Subcutaneous abdominal adipose tissue (tissue), 5 donors: ENCODE data around the gene ELF2.
"Not testable (repeated sequence)": the region's sequence is repeated elsewhere in the genome, so short reads cannot be mapped to it uniquely, and the experiment has no call there.

Source experiments
- H3K27ac ChIP-seq: one replicate; pipeline ENCODE4 v1.7.0; 2013; ENCODE audit warnings: low read depth, mild to moderate bottlenecking, inconsistent platforms, low read length, moderate library complexity
- H3K27me3 ChIP-seq, 5 donors: one replicate each; pipeline ENCODE4 v1.7.0; 2013; ENCODE audit warnings: low read length in 5 of 5, inconsistent platforms in 1 of 5; ENCODE audit not compliant: control insufficient read depth in 5 of 5, insufficient read depth in 4 of 5
- H3K36me3 ChIP-seq, 5 donors: one replicate each; pipeline ENCODE4 v1.7.0; 2013; ENCODE audit warnings: low read length in 5 of 5; ENCODE audit not compliant: control insufficient read depth in 5 of 5, insufficient read depth in 5 of 5
- H3K4me1 ChIP-seq, 5 donors: one replicate each; pipeline ENCODE4 v1.7.0; 2013; ENCODE audit warnings: low read length in 5 of 5, mild to moderate bottlenecking in 3 of 5, moderate library complexity in 1 of 5; ENCODE audit not compliant: control insufficient read depth in 5 of 5, insufficient read depth in 5 of 5
- H3K4me3 ChIP-seq, 5 donors: one replicate each; pipeline ENCODE4 v1.7.0; 2013; ENCODE audit warnings: low read length in 5 of 5, low read depth in 1 of 5
- H3K9ac ChIP-seq, 5 donors: one replicate each; pipeline ENCODE4 v1.7.0; 2013; ENCODE audit warnings: low read length in 5 of 5, mild to moderate bottlenecking in 4 of 5, moderate library complexity in 3 of 5
- H3K9me3 ChIP-seq, 5 donors: one replicate each; pipeline ENCODE4 v1.7.0; 2013; ENCODE audit warnings: low read length in 5 of 5; ENCODE audit not compliant: control insufficient read depth in 5 of 5
- donor health status: healthy.
- donor health status: healthy.
- donor health status: healthy.
- donor health status: healthy.
- donor health status: healthy.

The ELF2 gene

DNA sequence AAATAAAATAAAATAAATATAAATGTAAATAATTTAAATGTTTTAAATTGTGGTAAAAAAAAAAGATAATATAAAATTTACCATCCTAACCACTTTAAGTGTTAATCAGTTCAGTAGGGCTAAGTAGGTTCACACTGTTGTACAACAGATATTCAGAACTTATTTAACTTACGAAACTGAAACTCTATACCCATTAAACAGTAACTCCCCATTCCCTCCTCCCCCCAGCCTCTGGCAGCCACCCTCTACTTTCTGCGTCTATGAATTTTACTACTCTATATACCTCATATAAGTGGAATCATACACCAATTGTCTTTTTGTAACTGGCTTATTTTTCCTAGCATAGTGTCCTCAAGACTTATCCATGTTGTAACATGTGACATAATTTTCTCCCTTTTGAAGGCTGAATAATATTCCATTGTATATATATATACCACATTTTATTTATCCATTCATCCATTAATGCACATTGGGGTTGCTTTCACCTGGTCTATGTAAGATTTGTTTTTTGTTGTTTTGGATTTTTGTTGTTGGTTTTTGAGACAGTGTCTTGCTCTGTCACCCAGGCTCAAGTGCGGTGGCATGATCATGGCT lies 32.5 kb upstream of the ELF2 start:
- no peak overlapping the region for H3K27ac ChIP-seq
- no peaks in the 10 kb centered on the region for H3K9me3 ChIP-seq
- peaks cover 0 to 9% (median 7%) of the 10 kb centered on the region in 5 donors for H3K4me1 ChIP-seq

DNA sequence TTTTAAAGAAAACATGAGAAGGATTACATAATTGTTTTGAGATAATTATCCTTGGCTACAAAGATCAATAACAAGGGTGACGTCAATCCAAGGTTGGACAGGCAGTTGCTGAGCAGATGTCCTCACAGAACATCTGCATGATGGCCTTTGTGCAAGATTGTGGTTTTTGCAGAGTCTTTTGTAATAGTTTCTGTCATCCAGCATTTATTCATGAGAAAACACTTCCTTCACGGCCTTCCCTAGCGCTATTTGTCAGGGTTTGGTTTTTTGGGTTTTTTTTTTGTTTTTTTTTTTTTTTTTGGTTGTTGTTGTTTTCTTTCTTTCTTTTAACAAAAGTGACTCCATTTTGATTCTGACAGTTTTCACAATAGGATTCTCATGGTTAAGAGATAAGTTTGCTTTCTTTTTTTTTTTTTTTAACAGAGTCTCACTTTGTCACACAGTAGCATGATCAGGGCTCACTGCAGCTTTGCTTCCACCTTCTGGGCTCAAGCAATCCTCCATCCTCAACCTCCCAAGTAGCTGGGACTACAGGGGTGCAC lies 31.5 kb upstream of the ELF2 start:
- Histone ChIP-seq H3K36me3 (no peaks in the 10 kb centered on the region), H3K9me3 (no peaks in the 10 kb centered on the region), H3K9ac (no peak overlapping the region), H3K27me3 (no peaks in the 10 kb centered on the region), H3K4me3 (no peak overlapping the region), H3K4me1 (peaks cover 0 to 9% (median 6%) of the 10 kb centered on the region in 5 donors), H3K27ac (no peak overlapping the region)

More for the DNA sequence above, 32.5 kb upstream of the ELF2 start:
- H3K9ac ChIP-seq = no peak overlapping the region
- no peaks in the 10 kb centered on the region for H3K36me3 ChIP-seq
- H3K27me3 ChIP-seq = no peaks in the 10 kb centered on the region
- no peak overlapping the region for H3K4me3 ChIP-seq

DNA sequence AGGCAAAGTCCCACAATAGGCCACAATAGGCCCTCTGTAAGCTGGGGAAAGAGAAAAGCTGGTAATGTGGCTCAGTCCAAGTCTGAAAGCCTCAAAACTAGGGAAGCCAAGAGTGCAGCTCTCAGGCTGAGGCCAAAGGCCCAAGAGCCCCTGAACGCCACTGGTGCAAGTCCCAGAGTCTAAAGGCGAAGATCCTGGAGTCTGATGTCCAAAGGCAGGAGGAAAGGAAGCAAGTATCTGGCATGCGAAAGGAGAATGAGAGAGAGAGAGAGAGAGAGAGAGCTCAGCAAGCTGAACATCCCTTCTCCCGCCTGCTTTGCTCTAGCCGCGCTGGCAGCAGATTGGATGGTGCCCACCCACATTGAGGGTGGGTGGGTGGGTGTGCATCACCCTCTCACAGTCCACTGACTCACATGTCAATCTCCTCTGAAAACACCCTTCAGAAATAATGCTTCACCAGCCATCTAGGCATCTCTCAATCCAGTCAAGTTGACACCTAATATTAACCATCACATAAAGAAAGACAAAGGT lies 30.9 kb upstream of the ELF2 start:
- Histone ChIP-seq H3K9me3 (no peaks in the 10 kb centered on the region), H3K27me3 (no peaks in the 10 kb centered on the region), H3K27ac (peak overlapping the region; percentile 37), H3K9ac (no peak overlapping the region), H3K4me1 (peaks cover 0 to 9% (median 6%) of the 10 kb centered on the region in 5 donors), H3K36me3 (no peaks in the 10 kb centered on the region), H3K4me3 (no peak overlapping the region)

DNA sequence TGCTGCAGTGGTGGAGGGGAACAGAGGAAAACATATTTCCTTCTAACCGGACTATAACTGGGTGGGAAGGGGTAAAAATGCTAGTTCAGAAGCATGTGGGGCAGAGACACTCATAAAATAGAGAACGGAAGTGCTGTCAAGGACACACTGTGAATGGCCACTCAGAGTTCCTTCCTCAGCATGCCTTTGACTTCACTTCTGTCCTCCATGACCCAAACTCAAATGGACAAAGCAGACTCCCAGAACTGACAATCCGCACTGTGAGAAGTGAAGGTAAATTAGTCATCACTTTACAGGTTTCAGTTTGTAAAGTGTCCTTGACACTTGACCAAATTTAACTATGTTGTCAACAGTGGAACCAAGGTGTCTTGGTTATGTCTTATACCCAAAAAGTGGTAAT lies 30.2 kb upstream of the ELF2 start:
- Histone ChIP-seq H3K4me1 (peaks cover 0 to 9% (median 6%) of the 10 kb centered on the region in 5 donors), H3K9me3 (no peaks in the 10 kb centered on the region), H3K27me3 (no peaks in the 10 kb centered on the region), H3K36me3 (no peaks in the 10 kb centered on the region), H3K27ac (no peak overlapping the region), H3K9ac (no peak overlapping the region), H3K4me3 (no peak overlapping the region)

DNA sequence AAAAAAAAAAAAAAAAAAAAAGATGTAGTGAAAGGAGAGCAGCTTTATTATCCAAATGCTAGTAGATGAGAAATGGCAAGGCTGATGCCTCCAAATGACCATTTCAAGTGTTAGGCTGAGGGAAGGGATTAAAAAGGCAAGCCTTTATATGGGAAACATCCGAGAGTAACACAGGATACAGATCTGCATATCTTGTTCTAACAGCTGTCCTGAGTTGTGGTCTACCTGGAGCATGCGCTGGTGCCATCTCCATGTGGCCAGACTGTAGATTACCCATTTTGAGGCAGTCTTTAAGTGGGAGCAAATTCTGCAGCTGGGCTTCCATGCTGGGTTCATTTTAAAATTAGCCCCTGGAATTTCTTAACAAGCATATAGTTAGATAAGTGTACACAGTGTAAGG lies 26.0 kb upstream of the ELF2 start:
- H3K36me3 ChIP-seq = no peaks in the 10 kb centered on the region
- H3K27ac ChIP-seq = no peak overlapping the region
- H3K9me3 ChIP-seq = no peaks in the 10 kb centered on the region
- H3K27me3 ChIP-seq = no peaks in the 10 kb centered on the region
- H3K9ac ChIP-seq = no peak overlapping the region
- H3K4me1 ChIP-seq = peaks cover 0 to 7% (median 0%) of the 10 kb centered on the region in 5 donors
- no peak overlapping the region for H3K4me3 ChIP-seq

DNA sequence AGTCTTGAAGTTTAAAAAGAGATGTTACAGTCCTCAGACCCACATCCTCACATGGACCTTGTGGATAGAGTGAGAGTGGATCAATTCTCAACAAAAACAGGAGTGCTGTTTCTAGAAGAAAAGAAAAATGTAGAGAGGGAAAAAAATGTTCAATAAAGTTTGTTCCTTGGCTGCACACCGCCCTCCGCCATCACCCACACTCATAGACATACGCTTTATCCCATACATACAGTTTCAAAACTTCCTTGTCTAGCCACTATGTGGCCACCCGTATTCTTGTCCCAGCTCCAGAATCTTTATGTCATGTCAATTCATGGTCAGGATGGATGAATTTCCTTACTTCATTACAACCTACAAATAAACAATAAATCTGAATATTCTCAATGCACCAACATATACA lies 23.5 kb upstream of the ELF2 start:
- Histone ChIP-seq H3K4me1 (no peaks in the 10 kb centered on the region), H3K9me3 (no peaks in the 10 kb centered on the region), H3K27ac (no peak overlapping the region), H3K36me3 (no peaks in the 10 kb centered on the region), H3K9ac (no peak overlapping the region), H3K4me3 (no peak overlapping the region), H3K27me3 (no peaks in the 10 kb centered on the region)

DNA sequence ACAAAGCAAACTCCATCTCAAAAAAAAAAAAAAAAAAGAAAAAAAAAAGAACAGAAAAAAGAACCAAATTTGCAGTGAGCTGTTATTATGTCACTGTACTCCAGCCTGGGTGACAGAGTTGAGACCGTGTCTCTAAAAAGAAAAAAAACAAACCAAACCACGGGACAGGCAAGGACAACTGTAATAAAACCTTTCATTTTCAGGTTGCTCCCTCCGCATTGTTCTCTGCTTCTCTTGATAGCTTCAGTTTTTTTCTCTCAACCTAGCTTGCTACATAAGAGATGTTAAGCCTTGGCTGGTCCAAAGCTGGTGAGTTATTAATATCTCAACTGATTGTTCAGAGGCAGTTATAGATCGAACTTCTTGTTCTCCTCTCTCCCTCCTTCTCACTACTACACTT lies 23.1 kb upstream of the ELF2 start:
- Histone ChIP-seq H3K9me3 (no peaks in the 10 kb centered on the region), H3K27me3 (no peaks in the 10 kb centered on the region), H3K4me1 (no peaks in the 10 kb centered on the region), H3K4me3 (no peak overlapping the region), H3K36me3 (no peaks in the 10 kb centered on the region), H3K9ac (no peak overlapping the region), H3K27ac (no peak overlapping the region)

DNA sequence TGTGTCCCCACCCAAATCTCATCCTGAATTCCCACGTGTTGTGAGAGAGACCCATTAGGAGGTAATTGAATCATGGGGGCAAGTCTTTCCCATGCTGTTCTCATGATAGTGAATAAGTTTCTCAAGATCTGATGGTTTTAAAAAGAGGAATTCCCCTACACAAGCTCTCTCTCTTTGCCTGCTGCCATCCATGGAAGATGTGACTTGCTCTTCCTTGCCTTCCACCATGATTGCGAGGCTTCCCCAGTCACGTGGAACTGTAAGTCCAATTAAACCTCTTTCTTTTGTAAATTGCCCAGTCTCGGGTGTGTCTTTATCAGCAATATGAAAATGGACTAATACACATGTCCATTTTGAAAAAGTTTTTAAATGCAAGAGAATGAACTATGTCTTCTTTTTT lies 20.2 kb upstream of the ELF2 start:
- not testable (repeated sequence) for H3K9ac ChIP-seq, H3K4me1 ChIP-seq, H3K27ac ChIP-seq, H3K9me3 ChIP-seq, H3K27me3 ChIP-seq, H3K4me3 ChIP-seq, H3K36me3 ChIP-seq

DNA sequence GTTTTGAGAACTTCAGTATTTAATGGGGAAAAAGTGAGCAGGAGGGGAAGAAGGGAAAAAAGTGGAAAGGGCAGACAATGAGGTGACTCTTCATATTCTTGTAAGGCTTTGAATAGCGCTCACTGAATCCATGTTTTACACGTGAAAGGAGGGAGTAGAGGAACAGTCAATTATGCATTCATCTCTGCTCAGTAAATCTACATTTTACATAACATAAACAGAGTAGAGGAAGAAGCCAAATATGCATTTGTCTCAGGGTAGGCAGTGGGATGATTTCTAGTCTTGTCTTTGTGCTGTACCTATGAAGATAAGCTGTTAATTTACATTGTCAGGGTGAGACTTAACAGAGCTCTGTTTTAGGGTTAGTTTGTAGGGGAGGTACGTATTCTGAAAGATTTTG lies 19.4 kb upstream of the ELF2 start:
- no peaks in the 10 kb centered on the region for H3K36me3 ChIP-seq
- H3K4me3 ChIP-seq = no peak overlapping the region
- H3K9me3 ChIP-seq = no peaks in the 10 kb centered on the region
- H3K27me3 ChIP-seq = no peaks in the 10 kb centered on the region
- H3K9ac ChIP-seq = no peak overlapping the region
- H3K4me1 ChIP-seq = no peaks in the 10 kb centered on the region
- H3K27ac ChIP-seq = no peak overlapping the region

DNA sequence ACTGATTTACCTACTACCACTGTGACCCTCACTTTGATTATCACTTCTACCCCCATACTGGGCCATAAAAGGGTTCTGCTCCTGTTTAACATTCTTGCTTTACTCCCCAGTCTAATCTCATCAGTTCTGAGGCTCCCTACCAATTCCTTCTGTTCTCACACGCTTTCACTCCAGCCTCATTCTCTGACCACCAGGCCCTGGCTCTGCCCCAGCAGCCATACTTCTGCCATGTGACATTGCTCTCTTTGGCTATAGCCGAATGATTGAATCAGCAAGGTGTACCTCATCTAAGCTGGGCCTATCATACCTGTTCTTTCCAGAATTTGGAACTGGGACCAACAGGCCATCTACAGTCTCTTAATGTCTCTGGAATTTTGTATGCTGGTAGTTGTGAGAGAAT lies 14.4 kb upstream of the ELF2 start:
- no peaks in the 10 kb centered on the region for H3K9me3 ChIP-seq

More for the DNA sequence above, 14.4 kb upstream of the ELF2 start:
- Histone ChIP-seq H3K4me1 (peaks cover 0 to 11% (median 0%) of the 10 kb centered on the region in 5 donors), H3K9ac (no peak overlapping the region), H3K36me3 (no peaks in the 10 kb centered on the region), H3K27ac (no peak overlapping the region), H3K4me3 (no peak overlapping the region), H3K27me3 (no peaks in the 10 kb centered on the region)
